H1 (cell line): Measurements from ENCODE around the gene WFDC8. TPM values are rescaled to one million over a fixed set of nuclear protein-coding genes. Genes with fewer than 3 reads are reported as not detected.

Source experiments
- CTCF ChIA-PET: fragments of 300-600 bp; sonication (Branson Sonifier 250); formaldehyde crosslinking; loops from one replicate; lab custom pipeline; 2021; ENCODE audit not compliant: partially characterized antibody; lab: Charles Lee
- POLR2A ChIA-PET: fragments of 300-600 bp; sonication (Branson Sonifier 250); formaldehyde crosslinking; loops from one replicate; lab custom pipeline; 2021; ENCODE audit warnings: inconsistent platforms; ENCODE audit not compliant: partially characterized antibody; lab: Charles Lee
- DNase-seq, 2 experiments: peaks; one replicate each; pipeline versions ENCODE4 v3.0.0 to v3.0.0-alpha.2; 2010 to 2022; ENCODE audit warnings: low spot score in 2 of 2, low read depth in 1 of 2, mixed read lengths in 1 of 2
- FAIRE-seq: peaks from 2 replicates; lab custom pipeline; 2011; peaks lifted over from hg19 to GRCh38; lab: Jason Lieb, UNC
- H2AFZ ChIP-seq: 2 replicates; pipeline ENCODE4 v1.8.1; 2012; ENCODE audit warnings: low read length, inconsistent platforms
- H2AK5ac ChIP-seq: 2 replicates; pipeline ENCODE4 v1.6.1; 2013; ENCODE audit warnings: low read depth, low read length
- H2BK120ac ChIP-seq: replicated peaks from 2 replicates; pipeline ENCODE3; 2013; ENCODE audit warnings: low read depth, low read length, inconsistent platforms
- H2BK12ac ChIP-seq: 2 replicates; pipeline ENCODE4 v1.6.1; 2013; ENCODE audit warnings: low read depth, low read length
- H2BK15ac ChIP-seq: 2 replicates; pipeline ENCODE4 v1.6.1; 2013; ENCODE audit warnings: low read length
- H2BK20ac ChIP-seq: 2 replicates; pipeline ENCODE4 v1.6.1; 2013; ENCODE audit warnings: low read length
- H2BK5ac ChIP-seq: 2 replicates; pipeline ENCODE4 v1.6.1; 2013; ENCODE audit warnings: low read depth, low read length
- H3K14ac ChIP-seq: 2 replicates; pipeline ENCODE4 v1.6.1; 2013; ENCODE audit warnings: inconsistent platforms; ENCODE audit not compliant: insufficient read length
- H3K18ac ChIP-seq: 2 replicates; pipeline ENCODE4 v1.6.1; 2013; ENCODE audit warnings: low read length; ENCODE audit errors: extremely low read depth
- H3K23ac ChIP-seq: 2 replicates; pipeline ENCODE4 v1.6.1; 2013; ENCODE audit warnings: inconsistent platforms; ENCODE audit not compliant: insufficient read length
- H3K23me2 ChIP-seq: 2 replicates; pipeline ENCODE4 v1.6.1; 2013; ENCODE audit warnings: low read depth, low read length
- H3K27ac ChIP-seq: 2 replicates; pipeline ENCODE4 v1.6.1; 2011; ENCODE audit warnings: low read depth, low read length, inconsistent platforms
- H3K27me3 ChIP-seq, 4 experiments: replicated peaks in 1 of 4; 1 replicate in 1 of 4; 2 replicates in 3 of 4; pipeline versions ENCODE4 v1.6.1 to v1.8.1; 2011 to 2013; ENCODE audit warnings: low read length in 3 of 4, mild to moderate bottlenecking in 3 of 4, inconsistent platforms in 2 of 4, mixed read lengths in 2 of 4, moderate library complexity in 1 of 4; ENCODE audit not compliant: control insufficient read depth in 3 of 4, insufficient read depth in 3 of 4; ENCODE audit errors: extremely low read depth in 1 of 4
- H3K36me3 ChIP-seq, 4 experiments: 2 replicates each; pipeline versions ENCODE4 v1.6.1 to v1.8.1; 2011 to 2013; ENCODE audit warnings: mild to moderate bottlenecking in 4 of 4, low read length in 3 of 4, moderate library complexity in 2 of 4, control low read depth in 1 of 4, inconsistent platforms in 1 of 4; ENCODE audit not compliant: insufficient read depth in 4 of 4, control insufficient read depth in 2 of 4
- H3K4ac ChIP-seq: replicated peaks from 2 replicates; pipeline ENCODE3; 2013; ENCODE audit warnings: low read length, low read depth, mixed read lengths, inconsistent platforms; ENCODE audit not compliant: insufficient read length
- H3K4me1 ChIP-seq, 4 experiments: replicated peaks in 1 of 4; 1 replicate in 1 of 4; 2 replicates in 3 of 4; pipeline versions ENCODE4 v1.6.1 to v1.8.1; 2011 to 2013; ENCODE audit warnings: low read length in 3 of 4, inconsistent platforms in 2 of 4, mixed read lengths in 1 of 4; ENCODE audit not compliant: insufficient read depth in 4 of 4, control insufficient read depth in 3 of 4
- H3K4me2 ChIP-seq, 2 experiments: 2 replicates each; pipeline versions ENCODE4 v1.6.1 to v1.8.1; 2011 to 2013; ENCODE audit warnings: low read depth in 2 of 2, low read length in 2 of 2, control low read depth in 1 of 2, inconsistent platforms in 1 of 2, mild to moderate bottlenecking in 1 of 2; ENCODE audit not compliant: insufficient read depth in 1 of 2
- H3K4me3 ChIP-seq, 4 experiments: fragments of 200-600, 300-600 bp in 1 of 4; sonication (generic), shearing (Covaris generic), sonication (Bioruptor Twin) in 1 of 4; 2 replicates each; pipeline versions ENCODE4 v1.5.1 to v1.8.1; 2011 to 2016; ENCODE audit warnings: low read length in 4 of 4, low read depth in 3 of 4, control low read depth in 2 of 4, inconsistent platforms in 2 of 4, mild to moderate bottlenecking in 2 of 4, mixed read lengths in 1 of 4, moderate library complexity in 1 of 4; ENCODE audit not compliant: insufficient read depth in 2 of 4; ENCODE audit errors: extremely low read depth in 1 of 4
- H3K56ac ChIP-seq: replicated peaks from 2 replicates; pipeline ENCODE3; 2013; ENCODE audit warnings: low read depth, mild to moderate bottlenecking, mixed read lengths, low read length, inconsistent platforms; ENCODE audit not compliant: insufficient read length
- H3K79me1 ChIP-seq: 2 replicates; pipeline ENCODE4 v1.6.1; 2013; ENCODE audit warnings: low read depth, low read length, control low read depth
- H3K79me2 ChIP-seq, 2 experiments: 2 replicates each; pipeline versions ENCODE4 v1.6.1 to v1.8.1; 2012 to 2013; ENCODE audit warnings: low read length in 2 of 2, mild to moderate bottlenecking in 2 of 2, inconsistent platforms in 1 of 2; ENCODE audit not compliant: insufficient read depth in 2 of 2, control insufficient read depth in 1 of 2
- H3K9ac ChIP-seq, 4 experiments: replicated peaks in 1 of 4; 1 replicate in 1 of 4; 2 replicates in 3 of 4; pipeline versions ENCODE4 v1.6.1 to v1.8.1; 2011 to 2013; ENCODE audit warnings: low read depth in 3 of 4, low read length in 3 of 4, control low read depth in 2 of 4, mild to moderate bottlenecking in 2 of 4, moderate library complexity in 2 of 4, inconsistent platforms in 1 of 4; ENCODE audit errors: extremely low read depth in 1 of 4
- H3K9me3 ChIP-seq, 2 experiments: 2 replicates each; pipeline versions ENCODE4 v1.6.1 to v1.8.1; 2012 to 2013; ENCODE audit warnings: mild to moderate bottlenecking in 2 of 2, moderate library complexity in 2 of 2, control low read depth in 1 of 2, inconsistent platforms in 1 of 2, low read depth in 1 of 2, low read length in 1 of 2, mixed read lengths in 1 of 2; ENCODE audit not compliant: insufficient read depth in 2 of 2
- H4K20me1 ChIP-seq, 2 experiments: replicated peaks in 1 of 2; 2 replicates each; pipeline versions ENCODE3 to v1.8.1; 2011 to 2013; ENCODE audit warnings: inconsistent platforms in 2 of 2, low read length in 2 of 2, mild to moderate bottlenecking in 1 of 2; ENCODE audit not compliant: insufficient read depth in 2 of 2, control insufficient read depth in 1 of 2
- H4K5ac ChIP-seq: 2 replicates; pipeline ENCODE4 v1.6.1; 2013; ENCODE audit warnings: low read length, low read depth, mixed read lengths, inconsistent platforms; ENCODE audit not compliant: insufficient read length
- H4K8ac ChIP-seq: 2 replicates; pipeline ENCODE4 v1.8.0; 2013; ENCODE audit warnings: mild to moderate bottlenecking, moderate library complexity, low read length, inconsistent platforms; ENCODE audit not compliant: insufficient read depth; ENCODE audit errors: extremely low read depth
- H4K91ac ChIP-seq: replicated peaks from 2 replicates; pipeline ENCODE3; 2013; ENCODE audit warnings: low read length, mixed read lengths, inconsistent platforms; ENCODE audit not compliant: insufficient read length
- CBX5 ChIP-seq: fragments of 300-800, 300-1000 bp; sonication (generic); IDR thresholded peaks from 2 replicates; pipeline ENCODE4 v1.7.1; 2016; ENCODE audit warnings: antibody characterized with exemption, low read length, low read depth
- polyA plus RNA-seq, 7 experiments: library from polyadenylated mRNA; depleted of rRNA in 3 of 7; stranded (reverse) in 5 of 7; unstranded in 2 of 7; fragments of >200 nt in 5 of 7; fragments of 200-250 nt in 2 of 7; gene quantifications; 1 replicate in 5 of 7; 2 replicates in 1 of 7; 4 replicates in 1 of 7; pipeline versions ENCODE4 v1.2.1 to v1.2.3, GENCODE V29; 2011 to 2013; ENCODE audit warnings: missing spikeins in 2 of 7, mixed read lengths in 2 of 7
- total RNA-seq: library from RNA; stranded (reverse); fragmentation: NEBNext Ultra II Directional; extraction: Animal tissue kit (Norgen Biotek cat#: 25700); gene quantifications from 2 replicates; pipeline ENCODE4 v1.2.1, GENCODE V29; 2021

WFDC8 gene
- total and polyA plus RNA-seq, 2 of the 8 experiments (the other 6 are each of a cell fraction or from before 2014, with no cell fraction given) = not detected

GRCh38 chr20:45581702-45582101 is 2.6 kb upstream of the WFDC8 start:
- no peak for DNase-seq
- Histone ChIP-seq H2AFZ (0 out of 2 replicates have a peak overlapping the region, but pooled peaks have one; percentile 79), H4K91ac (no peak overlapping the region), H2BK12ac (0 out of 2 replicates have a peak overlapping the region, but pooled peaks have one; percentile 78), H3K4me3 (no peak overlapping the region), H2BK5ac (no peak overlapping the region), H4K5ac (no peak overlapping the region), H3K79me1 (no peaks in the 10 kb centered on the region), H2BK20ac (no peak overlapping the region), H3K79me2 (no peaks in the 10 kb centered on the region), H2BK15ac (no peak overlapping the region), H3K23me2 (no peaks in the 10 kb centered on the region), H3K9me3 (no peaks in the 10 kb centered on the region), H2AK5ac (no peak overlapping the region), H3K4me2 (no peak overlapping the region), H3K27ac (no peak overlapping the region), H4K20me1 (no peaks in the 10 kb centered on the region), H3K23ac (no peak overlapping the region), H3K27me3 (no peaks in the 10 kb centered on the region), H3K18ac (no peak overlapping the region), H3K56ac (no peak overlapping the region), H4K8ac (no peak overlapping the region), H3K36me3 (no peaks in the 10 kb centered on the region), H3K14ac (no peak overlapping the region), H3K4ac (no peak overlapping the region), H2BK120ac (no peak overlapping the region), H3K4me1 (peaks cover 3 to 8% (median 6%) of the 10 kb centered on the region in 4 experiments; a peak in 5 of 7 replicates), H3K9ac (no peak overlapping the region)
- FAIRE-seq = no peak
- no peak for TF ChIP-seq CBX5
- POLR2A ChIA-PET = no interaction called here
- CTCF ChIA-PET = interaction anchor here (0.6 to 5.2 kb wide), 2 partner anchors 124 to 189 kb away, joined by 3 to 30 read pairs; no protein-coding TSS in a partner anchor
